Measurements from ENCODE around the gene POLRMT.

GRCh38 chr19:610801-611480, 22.4 kb downstream of the POLRMT start:
- no peak for TF ChIP-seq CTCF (tag by site-specific recombination; IDR thresholded peaks at IDR 0.05)
- TF ChIP-seq, protein P1, sequence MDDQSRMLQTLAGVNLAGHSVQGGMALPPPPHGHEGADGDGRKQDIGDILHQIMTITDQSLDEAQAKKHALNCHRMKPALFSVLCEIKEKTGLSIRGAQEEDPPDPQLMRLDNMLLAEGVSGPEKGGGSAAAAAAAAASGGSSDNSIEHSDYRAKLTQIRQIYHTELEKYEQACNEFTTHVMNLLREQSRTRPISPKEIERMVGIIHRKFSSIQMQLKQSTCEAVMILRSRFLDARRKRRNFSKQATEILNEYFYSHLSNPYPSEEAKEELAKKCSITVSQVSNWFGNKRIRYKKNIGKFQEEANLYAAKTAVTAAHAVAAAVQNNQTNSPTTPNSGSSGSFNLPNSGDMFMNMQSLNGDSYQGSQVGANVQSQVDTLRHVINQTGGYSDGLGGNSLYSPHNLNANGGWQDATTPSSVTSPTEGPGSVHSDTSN (CRISPR knock-in tag; IDR thresholded peaks at IDR 0.05): no peak
- no peak for TF ChIP-seq ZNF19 (tag by site-specific recombination; IDR thresholded peaks at IDR 0.05; ENCODE audit: low read depth)
